Lower leg skin (tissue), 3 donors: ENCODE measurements around the gene GNG12.

Experiments
- CTCF ChIP-seq, 3 donors: fragments of 450-650 bp; IDR thresholded peaks; one replicate each; pipeline ENCODE4 v1.5.1; 2016; ENCODE audit warnings: antibody characterized with exemption in 3 of 3, mild to moderate bottlenecking in 3 of 3, moderate library complexity in 2 of 3
- POLR2A ChIP-seq, 2 donors: fragments of 450-650 bp; IDR thresholded peaks; one replicate each; pipeline ENCODE4 v1.6.1; 2016 to 2017; ENCODE audit warnings: antibody characterized with exemption in 2 of 2, mild to moderate bottlenecking in 1 of 2, moderate library complexity in 1 of 2

- no peak for TF ChIP-seq CTCF (IDR thresholded peaks at IDR 0.05)
- no peak for TF ChIP-seq POLR2A (IDR thresholded peaks at IDR 0.05)
These were observed 14.2 kb upstream of the GNG12 start for GRCh38 chr1:67847466-67847865.
